ENCODE measurements around the gene LRFN2. TPM values are rescaled to one million over a fixed set of nuclear protein-coding genes. Genes with fewer than 3 reads are reported as not detected.

The LRFN2 gene
- total RNA-seq, 1 donor from 2014 or later: not detected

DNA sequence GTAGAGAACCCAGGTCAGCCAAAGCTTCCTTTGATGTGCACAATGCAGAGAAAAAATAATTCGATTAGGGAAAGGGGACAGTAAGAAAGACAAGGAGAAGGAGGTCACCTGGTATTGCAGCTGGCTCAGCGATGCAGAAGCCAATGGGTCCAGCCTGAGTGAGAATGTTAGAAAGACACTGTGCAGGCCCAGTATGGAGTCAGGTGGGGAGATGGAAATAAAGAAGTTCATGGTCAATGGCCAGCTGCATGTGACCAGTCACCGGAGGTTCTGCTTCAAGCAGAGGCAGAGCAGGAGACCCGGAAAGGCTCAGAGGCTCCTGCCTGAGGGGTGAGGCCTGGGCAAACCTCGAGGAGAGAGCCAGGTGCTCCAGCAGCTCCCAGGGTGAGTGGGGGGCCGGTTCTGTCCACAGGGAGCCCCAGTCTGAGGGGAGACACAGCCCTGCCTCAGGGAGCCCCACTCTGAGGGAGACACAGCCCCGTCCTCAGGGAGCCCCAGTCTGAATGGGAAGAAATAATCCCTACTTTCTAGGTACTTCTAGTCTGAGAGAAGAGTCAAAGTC is 51.3 kb downstream of the LRFN2 start:
- Mint-ChIP-seq H3K27ac (no peak overlapping the region), H3K4me1 (peaks cover 5% of the 10 kb centered on the region), H3K4me3 (no peak overlapping the region), H3K27me3 (ENCODE audit: low read depth) (peaks cover 20% of the 10 kb centered on the region), H3K9me3 (no peaks in the 10 kb centered on the region), H3K36me3 (no peaks in the 10 kb centered on the region)
- no peak for DNase-seq (ENCODE audit: low spot score in 2 of 2, unreplicated experiment in 2 of 2)
- TF ChIP-seq, protein P1, sequence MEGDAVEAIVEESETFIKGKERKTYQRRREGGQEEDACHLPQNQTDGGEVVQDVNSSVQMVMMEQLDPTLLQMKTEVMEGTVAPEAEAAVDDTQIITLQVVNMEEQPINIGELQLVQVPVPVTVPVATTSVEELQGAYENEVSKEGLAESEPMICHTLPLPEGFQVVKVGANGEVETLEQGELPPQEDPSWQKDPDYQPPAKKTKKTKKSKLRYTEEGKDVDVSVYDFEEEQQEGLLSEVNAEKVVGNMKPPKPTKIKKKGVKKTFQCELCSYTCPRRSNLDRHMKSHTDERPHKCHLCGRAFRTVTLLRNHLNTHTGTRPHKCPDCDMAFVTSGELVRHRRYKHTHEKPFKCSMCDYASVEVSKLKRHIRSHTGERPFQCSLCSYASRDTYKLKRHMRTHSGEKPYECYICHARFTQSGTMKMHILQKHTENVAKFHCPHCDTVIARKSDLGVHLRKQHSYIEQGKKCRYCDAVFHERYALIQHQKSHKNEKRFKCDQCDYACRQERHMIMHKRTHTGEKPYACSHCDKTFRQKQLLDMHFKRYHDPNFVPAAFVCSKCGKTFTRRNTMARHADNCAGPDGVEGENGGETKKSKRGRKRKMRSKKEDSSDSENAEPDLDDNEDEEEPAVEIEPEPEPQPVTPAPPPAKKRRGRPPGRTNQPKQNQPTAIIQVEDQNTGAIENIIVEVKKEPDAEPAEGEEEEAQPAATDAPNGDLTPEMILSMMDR (IDR thresholded peaks at IDR 0.05; ENCODE audit: unreplicated experiment): no peak

DNA sequence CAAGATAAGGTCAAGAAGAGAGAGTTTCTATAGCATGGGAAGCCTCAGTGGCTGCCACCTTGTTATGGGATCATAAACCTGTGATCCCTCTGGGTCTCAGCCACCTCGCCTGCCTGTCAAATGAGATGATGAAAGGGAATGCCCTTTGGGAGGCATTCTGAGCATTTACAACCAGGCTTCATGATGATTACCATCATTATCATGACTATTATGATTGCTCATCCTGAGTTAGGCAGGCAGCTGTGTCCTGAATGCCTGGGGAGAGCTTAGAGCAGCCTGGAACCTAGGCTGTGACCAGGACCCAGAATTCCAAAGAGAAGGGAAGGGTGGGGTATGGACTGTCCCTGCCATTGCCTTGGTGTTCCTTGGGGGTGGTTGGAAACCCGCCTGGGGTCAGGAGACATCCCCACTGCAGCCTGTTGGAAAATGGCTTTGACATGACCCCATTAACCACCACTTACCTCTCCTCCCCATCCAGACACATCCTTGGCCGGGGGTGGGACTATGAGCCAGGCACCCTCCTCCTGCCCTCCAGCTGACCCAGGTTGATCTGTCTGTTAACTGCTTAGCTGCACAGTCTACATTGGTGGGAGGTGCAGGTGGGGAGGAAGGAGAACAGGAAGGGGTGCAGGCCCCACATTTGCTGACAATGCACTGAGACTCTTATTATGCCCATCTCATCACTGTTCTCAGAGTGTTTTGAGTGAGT is 51.9 kb downstream of the LRFN2 start:
- Mint-ChIP-seq H3K4me1 (peaks cover 5% of the 10 kb centered on the region), H3K9me3 (no peaks in the 10 kb centered on the region), H3K4me3 (no peak overlapping the region), H3K27me3 (ENCODE audit: low read depth) (peaks cover 17% of the 10 kb centered on the region), H3K36me3 (no peaks in the 10 kb centered on the region), H3K27ac (no peak overlapping the region)
- TF ChIP-seq, protein P1 (IDR thresholded peaks at IDR 0.05; ENCODE audit: unreplicated experiment): no peak
- DNase-seq (ENCODE audit: low spot score in 2 of 2, unreplicated experiment in 2 of 2): no peak

DNA sequence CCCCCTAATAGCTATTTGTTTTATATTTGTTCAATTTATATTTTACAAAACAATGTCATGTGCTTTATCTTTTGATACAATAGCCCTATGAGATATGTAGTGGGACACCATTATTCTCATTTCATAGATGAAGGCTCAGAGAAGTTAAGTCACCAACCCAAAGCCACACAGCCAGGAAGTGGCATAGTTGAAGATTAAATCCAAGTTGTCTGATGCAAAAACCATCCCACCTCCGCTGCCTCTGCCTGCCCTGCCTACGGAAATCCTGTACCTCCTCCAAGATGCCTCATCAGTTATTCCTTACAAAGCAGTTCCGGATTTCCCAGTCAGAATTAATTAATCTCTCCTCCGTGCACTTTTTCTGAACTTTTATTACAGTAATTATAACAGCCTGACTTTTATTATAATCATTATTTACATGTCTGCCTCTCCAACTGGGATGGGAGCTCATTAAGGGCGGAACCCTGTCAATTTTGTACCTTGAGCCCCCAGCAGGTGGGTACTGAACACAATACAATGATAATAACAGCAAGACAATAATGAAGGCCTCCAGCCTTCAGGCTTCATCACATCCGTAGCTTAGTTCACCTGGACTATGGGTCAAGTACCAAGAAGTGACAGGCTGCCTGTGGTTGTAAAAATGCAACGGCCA is 54.7 kb downstream of the LRFN2 start:
- Mint-ChIP-seq H3K9me3 (no peaks in the 10 kb centered on the region), H3K27ac (no peak overlapping the region), H3K27me3 (ENCODE audit: low read depth) (peaks cover 1% of the 10 kb centered on the region), H3K4me3 (no peak overlapping the region), H3K36me3 (no peaks in the 10 kb centered on the region), H3K4me1 (peaks cover 5% of the 10 kb centered on the region)
- DNase-seq (ENCODE audit: low spot score in 2 of 2, unreplicated experiment in 2 of 2): no peak
- TF ChIP-seq, protein P1 (IDR thresholded peaks at IDR 0.05; ENCODE audit: unreplicated experiment): no peak

DNA sequence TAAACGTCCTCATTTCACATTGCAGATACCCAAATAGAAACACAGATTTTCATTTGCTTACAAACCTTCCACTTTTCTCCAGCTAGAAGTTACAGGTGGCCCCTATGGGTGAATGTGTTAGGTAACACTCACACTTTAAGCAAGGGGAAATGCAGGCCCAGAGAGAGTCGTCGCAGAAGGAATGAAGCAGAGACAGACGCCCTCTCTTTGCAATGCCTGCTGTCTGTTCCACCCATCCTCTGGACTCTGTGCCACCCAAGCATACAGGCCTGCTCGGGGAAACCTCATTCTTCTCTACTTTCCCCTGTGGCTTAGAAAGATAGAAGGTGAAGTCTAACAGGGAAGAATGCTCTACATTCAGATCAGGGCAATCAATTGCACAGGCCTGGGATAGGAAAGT is 57.2 kb downstream of the LRFN2 start:
- H3K27ac Mint-ChIP-seq: no peak overlapping the region
- H3K4me1 Mint-ChIP-seq: no peaks in the 10 kb centered on the region
- DNase-seq (ENCODE audit: low spot score in 2 of 2, unreplicated experiment in 2 of 2): no peak
- H3K4me3 Mint-ChIP-seq: no peak overlapping the region
- no peaks in the 10 kb centered on the region for H3K9me3 Mint-ChIP-seq
- TF ChIP-seq, protein P1 (IDR thresholded peaks at IDR 0.05; ENCODE audit: unreplicated experiment): no peak
- H3K27me3 Mint-ChIP-seq (ENCODE audit: low read depth): peaks cover 1% of the 10 kb centered on the region
- no peaks in the 10 kb centered on the region for H3K36me3 Mint-ChIP-seq

DNA sequence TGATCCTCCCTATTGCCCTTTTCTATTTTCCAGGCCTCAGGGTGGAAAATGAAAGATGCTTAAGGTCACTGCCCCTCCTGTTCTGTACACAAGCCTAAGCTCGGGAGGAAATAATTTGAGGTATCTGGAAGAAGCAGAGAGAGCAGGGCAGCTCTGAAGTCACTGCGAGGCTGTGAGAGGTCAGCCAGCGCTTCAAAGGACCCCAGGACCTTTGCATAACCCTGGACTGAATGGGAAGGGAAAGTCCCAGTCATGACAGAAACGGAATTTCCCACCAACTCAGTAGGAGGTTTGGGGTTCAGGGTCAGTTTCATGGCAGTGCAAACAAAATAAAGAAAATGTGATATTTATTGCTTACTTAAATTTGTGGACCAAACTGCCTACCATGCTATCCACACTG is 58.1 kb downstream of the LRFN2 start:
- Mint-ChIP-seq H3K27me3 (ENCODE audit: low read depth) (peaks cover 4% of the 10 kb centered on the region), H3K4me3 (no peak overlapping the region), H3K27ac (no peak overlapping the region), H3K36me3 (no peaks in the 10 kb centered on the region), H3K4me1 (no peaks in the 10 kb centered on the region), H3K9me3 (no peaks in the 10 kb centered on the region)
- DNase-seq (ENCODE audit: low spot score in 2 of 2, unreplicated experiment in 2 of 2): no peak
- TF ChIP-seq, protein P1 (IDR thresholded peaks at IDR 0.05; ENCODE audit: unreplicated experiment): no peak

Measured in mesothelial cell of epicardium (in vitro differentiated cells).